ENCODE data around the gene FAM83G. TPM values are rescaled to one million over a fixed set of nuclear protein-coding genes. Genes with fewer than 3 reads are reported as not detected.
A peak's percentile ranks its signal among the peaks of the same experiment; 100 is the strongest.
"Not testable (repeated sequence)": the region's sequence is repeated elsewhere in the genome, so short reads cannot be mapped to it uniquely, and the experiment has no call there.

The FAM83G gene
- 38.7 and 40.5 TPM in 2 replicates for total RNA-seq (2021)
- long read RNA-seq, full-length matches to known transcripts = 29 of 88 reads
- long read RNA-seq, partial matches to known transcripts = 55 of 88 reads
- long read RNA-seq, other reads (novel, unspliced or antisense) = 4 of 88 reads

DNA sequence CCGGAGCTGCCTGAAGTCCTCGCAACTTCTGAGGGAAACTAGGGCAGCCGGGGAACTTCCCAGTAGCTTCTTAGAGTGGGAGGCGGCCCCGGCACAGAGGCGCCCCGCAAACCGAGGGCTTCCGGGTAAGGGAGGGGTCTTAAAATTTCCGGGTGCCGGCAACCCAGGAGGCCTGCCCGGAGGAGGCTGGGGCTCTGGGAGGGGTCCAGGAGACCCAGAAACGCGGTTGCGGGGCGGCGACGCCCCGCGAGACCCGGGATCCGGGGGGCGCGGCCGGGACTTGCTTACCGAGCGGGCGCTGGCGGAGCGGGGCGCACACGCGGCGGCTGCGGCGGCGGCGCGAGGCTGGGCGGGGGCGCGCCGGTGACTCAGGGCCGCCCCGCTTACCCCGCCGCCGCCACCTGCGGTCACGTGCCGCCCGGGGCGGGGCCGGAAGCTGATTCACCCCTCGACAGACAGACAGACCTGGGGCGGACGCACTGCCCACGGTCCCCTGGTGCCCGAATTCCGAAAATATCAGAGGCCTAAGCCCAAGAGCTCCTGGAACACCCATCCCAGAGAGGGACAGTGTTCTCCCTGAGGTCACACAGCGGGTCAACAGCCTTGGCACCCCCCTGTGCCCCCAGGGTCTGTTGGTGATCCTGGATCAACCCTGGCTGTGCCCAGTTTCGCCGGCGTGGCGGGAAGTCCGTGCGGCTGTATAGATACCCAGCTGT is at the start of gene FAM83G:
FAM83G (minus strand) TSS at position 344 of the 716 bp plus-strand sequence. CDS start 723 bp downstream, outside the sequence.
- H3K4me1 ChIP-seq (ENCODE audit: insufficient read depth, low read length) = no peaks in the 10 kb centered on the region; the same call in 1 of the 2 replicates
- no peak within 1 kb of the TSS for H2AFZ ChIP-seq (ENCODE audit: low read length)
- no peak within 1 kb of the TSS for H2BK120ac ChIP-seq (ENCODE audit: low read depth, low read length, poor library complexity, severe bottlenecking)
- no peaks in the 10 kb centered on the region for H3K9me3 ChIP-seq (ENCODE audit: control insufficient read depth, low read depth, low read length)
- H3T11ph ChIP-seq (ENCODE audit: low read length) = no peak within 1 kb of the TSS
- H2BK5ac ChIP-seq (ENCODE audit: insufficient read length, low read length) = no peak within 1 kb of the TSS
- no peak within 1 kb of the TSS for H2BK20ac ChIP-seq (ENCODE audit: low read depth, low read length, poor library complexity, severe bottlenecking)
- H3K14ac ChIP-seq (ENCODE audit: insufficient read depth, low read length) = peak within 1 kb of the TSS; percentile 70
- H3K27ac Mint-ChIP-seq = peak within 1 kb of the TSS in 2 of 3 experiments; percentile 94 to 98; a peak in 3 of 7 replicates
- TF ChIP-seq, protein P1, sequence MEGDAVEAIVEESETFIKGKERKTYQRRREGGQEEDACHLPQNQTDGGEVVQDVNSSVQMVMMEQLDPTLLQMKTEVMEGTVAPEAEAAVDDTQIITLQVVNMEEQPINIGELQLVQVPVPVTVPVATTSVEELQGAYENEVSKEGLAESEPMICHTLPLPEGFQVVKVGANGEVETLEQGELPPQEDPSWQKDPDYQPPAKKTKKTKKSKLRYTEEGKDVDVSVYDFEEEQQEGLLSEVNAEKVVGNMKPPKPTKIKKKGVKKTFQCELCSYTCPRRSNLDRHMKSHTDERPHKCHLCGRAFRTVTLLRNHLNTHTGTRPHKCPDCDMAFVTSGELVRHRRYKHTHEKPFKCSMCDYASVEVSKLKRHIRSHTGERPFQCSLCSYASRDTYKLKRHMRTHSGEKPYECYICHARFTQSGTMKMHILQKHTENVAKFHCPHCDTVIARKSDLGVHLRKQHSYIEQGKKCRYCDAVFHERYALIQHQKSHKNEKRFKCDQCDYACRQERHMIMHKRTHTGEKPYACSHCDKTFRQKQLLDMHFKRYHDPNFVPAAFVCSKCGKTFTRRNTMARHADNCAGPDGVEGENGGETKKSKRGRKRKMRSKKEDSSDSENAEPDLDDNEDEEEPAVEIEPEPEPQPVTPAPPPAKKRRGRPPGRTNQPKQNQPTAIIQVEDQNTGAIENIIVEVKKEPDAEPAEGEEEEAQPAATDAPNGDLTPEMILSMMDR (conservative IDR thresholded peaks at IDR 0.05) = no peak
- H3K4me3 Mint-ChIP-seq = peak within 1 kb of the TSS; percentile 93 to 96
- H4K91ac ChIP-seq (ENCODE audit: insufficient read length, low read depth, low read length) = no peak within 1 kb of the TSS
- peak within 1 kb of the TSS; percentile 55 for H3K9ac ChIP-seq (ENCODE audit: extremely low read depth, insufficient read length, low read length)
- H3K79me2 ChIP-seq (ENCODE audit: insufficient read depth, low read length) = peaks cover 4% of the 10 kb centered on the region; the same call in 1 of the 2 replicates
- H3K79me1 ChIP-seq (ENCODE audit: insufficient read depth, low read depth, low read length, poor library complexity, severe bottlenecking) = peaks cover 9% of the 10 kb centered on the region
- H3K27ac ChIP-seq (ENCODE audit: insufficient read length, low read depth, low read length) = no peak within 1 kb of the TSS
- WGBS (ENCODE audit: extremely low coverage, insufficient read length, low lambda C conversion rate) = no CpG with 5 or more reads among the region's 67 CpGs
- peaks cover 4% of the 10 kb centered on the region; the same call in 1 of the 2 replicates for H3K27me3 Mint-ChIP-seq (ENCODE audit: low read depth)
- peaks cover 3 to 8% of the 10 kb centered on the region in 2 experiments; a peak in 4 of 5 replicates for H3K9me3 Mint-ChIP-seq
- H3K23ac ChIP-seq (ENCODE audit: insufficient read length, low read depth, low read length) = no peak within 1 kb of the TSS
- peak within 1 kb of the TSS; percentile 77 for H3K4me2 ChIP-seq (ENCODE audit: insufficient read depth, insufficient read length, low read length)
- peaks cover 16 to 24% of the 10 kb centered on the region in 2 experiments for H3K4me1 Mint-ChIP-seq
- no peaks in the 10 kb centered on the region for H4K20me1 ChIP-seq (ENCODE audit: control insufficient read depth, insufficient read depth, insufficient read length)
- peaks cover 12% of the 10 kb centered on the region for H3K23me2 ChIP-seq (ENCODE audit: insufficient read length, low read depth, low read length, poor library complexity, severe bottlenecking)
- no peaks in the 10 kb centered on the region for H3K27me3 ChIP-seq (ENCODE audit: insufficient read depth, low read length)
- H2BK12ac ChIP-seq (ENCODE audit: insufficient read length, low read depth, low read length) = no peak within 1 kb of the TSS
- H2AK5ac ChIP-seq (ENCODE audit: insufficient read length, low read length) = no peak within 1 kb of the TSS
- H3K56ac ChIP-seq (ENCODE audit: insufficient read length, low read depth, low read length) = no peak within 1 kb of the TSS
- no peak within 1 kb of the TSS for H3K4ac ChIP-seq (ENCODE audit: low read depth, low read length)
- no peak within 1 kb of the TSS for H4K8ac ChIP-seq (replicated peaks; ENCODE audit: insufficient read length, low read depth, low read length)
- peak; percentile 86 for DNase-seq
- peak within 1 kb of the TSS; percentile 43 for H3K18ac ChIP-seq (ENCODE audit: insufficient read length, low read depth, low read length)
- H3K36me3 Mint-ChIP-seq (ENCODE audit: insufficient read depth in 1 of 3, low read depth in 3 of 3) = peaks cover 0 to 29% (median 21%) of the 10 kb centered on the region in 3 experiments; a peak in 6 of 7 replicates
- H4K5ac ChIP-seq (ENCODE audit: insufficient read length, low read depth, low read length) = no peak within 1 kb of the TSS
- no peak within 1 kb of the TSS for H2BK15ac ChIP-seq (ENCODE audit: low read depth, low read length)

- H3K9me3 ChIP-seq (ENCODE audit: control insufficient read depth, low read depth, low read length); H4K91ac ChIP-seq (ENCODE audit: insufficient read length, low read depth, low read length); H3K4me1 ChIP-seq (ENCODE audit: insufficient read depth, low read length); H4K20me1 ChIP-seq (ENCODE audit: control insufficient read depth, insufficient read depth, insufficient read length); H2BK120ac ChIP-seq (ENCODE audit: low read depth, low read length, poor library complexity, severe bottlenecking); H3K79me2 ChIP-seq (ENCODE audit: insufficient read depth, low read length); H3K4me1 Mint-ChIP-seq; H3K36me3 Mint-ChIP-seq (ENCODE audit: insufficient read depth in 1 of 3, low read depth in 3 of 3); H3K23me2 ChIP-seq (ENCODE audit: insufficient read length, low read depth, low read length, poor library complexity, severe bottlenecking); H3K14ac ChIP-seq (ENCODE audit: insufficient read depth, low read length); H3K4me2 ChIP-seq (ENCODE audit: insufficient read depth, insufficient read length, low read length); H2BK20ac ChIP-seq (ENCODE audit: low read depth, low read length, poor library complexity, severe bottlenecking); H4K5ac ChIP-seq (ENCODE audit: insufficient read length, low read depth, low read length); H2AK5ac ChIP-seq (ENCODE audit: insufficient read length, low read length); H3K27ac Mint-ChIP-seq; H3K56ac ChIP-seq (ENCODE audit: insufficient read length, low read depth, low read length); H2BK12ac ChIP-seq (ENCODE audit: insufficient read length, low read depth, low read length); H3K9ac ChIP-seq (ENCODE audit: extremely low read depth, insufficient read length, low read length); H4K8ac ChIP-seq (replicated peaks; ENCODE audit: insufficient read length, low read depth, low read length); DNase-seq; H3K9me3 Mint-ChIP-seq; H3K23ac ChIP-seq (ENCODE audit: insufficient read length, low read depth, low read length); H2AFZ ChIP-seq (ENCODE audit: low read length); H2BK5ac ChIP-seq (ENCODE audit: insufficient read length, low read length); H3T11ph ChIP-seq (ENCODE audit: low read length); H3K79me1 ChIP-seq (ENCODE audit: insufficient read depth, low read depth, low read length, poor library complexity, severe bottlenecking); H3K27me3 Mint-ChIP-seq (ENCODE audit: low read depth); H3K27ac ChIP-seq (ENCODE audit: insufficient read length, low read depth, low read length); H3K4ac ChIP-seq (ENCODE audit: low read depth, low read length); H2BK15ac ChIP-seq (ENCODE audit: low read depth, low read length); H3K27me3 ChIP-seq (ENCODE audit: insufficient read depth, low read length); H3K18ac ChIP-seq (ENCODE audit: insufficient read length, low read depth, low read length); H3K4me3 Mint-ChIP-seq: not testable (repeated sequence)
- no CpG with 5 or more reads among the region's 7 CpGs for WGBS (ENCODE audit: extremely low coverage, insufficient read length, low lambda C conversion rate)
Observed at GRCh38 chr17:19048826-19049225, 44.3 kb upstream of the FAM83G start.
